GM21717 (cell line): ENCODE data around the gene GPSM1.
"Not testable (repeated sequence)": the region's sequence is repeated elsewhere in the genome, so short reads cannot be mapped to it uniquely, and the experiment has no call there.

Experiments
- ATAC-seq: cut with Tn5 transposase; IDR thresholded peaks from one replicate; pipeline ENCODE4 v1.9.1; 2021; ENCODE audit warnings: mild to moderate bottlenecking, moderate library complexity; ENCODE audit not compliant: unreplicated experiment

The GPSM1 gene

GRCh38 chr9:136405481-136405880 lies 78.1 kb downstream of the GPSM1 start:
- no peak for ATAC-seq

- not testable (repeated sequence) for ATAC-seq
These were observed 78.6 kb downstream of the GPSM1 start for GRCh38 chr9:136405904-136406303.

GRCh38 chr9:136407061-136407460 lies 79.7 kb downstream of the GPSM1 start:
- ATAC-seq: not testable (repeated sequence)

GRCh38 chr9:136407911-136408310 lies 80.6 kb downstream of the GPSM1 start:
- ATAC-seq: no peak
